ENCODE data around the gene SNAP29. TPM values are rescaled to one million over a fixed set of nuclear protein-coding genes. Genes with fewer than 3 reads are reported as not detected.

SNAP29 gene
- total RNA-seq, 4 donors from 2014 or later, result 22.1 to 41.1 (median 28.7) TPM

GRCh38 chr22:20884454-20884853 is 25.6 kb downstream of the SNAP29 start:
- Histone ChIP-seq H3K27ac (no peak overlapping the region), H3K27me3 (no peaks in the 10 kb centered on the region), H3K36me3 (peaks cover 0 to 69% of the 10 kb centered on the region in 2 donors), H3K4me3 (no peak overlapping the region), H3K9me3 (no peaks in the 10 kb centered on the region), H3K4me1 (no peaks in the 10 kb centered on the region)
- in situ Hi-C loops (cut with MboI; ENCODE audit: low sequenced_read_pairs in 4 of 4) (loop anchor here in 1 of 4 donors (10.0 kb wide), 1 partner anchor 120 kb away; the partner anchor contains the start of gene THAP7), intact Hi-C loops (cut with DNase I; ENCODE audit: low total_unique reads) (loop anchor here (10.0 kb wide), 2 partner anchors 70 to 120 kb away; partner anchors contain the start of gene THAP7)
- no peak for ATAC-seq
- no peak for TF ChIP-seq CTCF (IDR thresholded peaks at IDR 0.05 in 4 of 5, conservative IDR thresholded peaks at IDR 0.05 in 1 of 5)
- TF ChIP-seq POLR2A (IDR thresholded peaks at IDR 0.05), result no peak
- no peak for DNase-seq

GRCh38 chr22:20885017-20885556 is 26.3 kb downstream of the SNAP29 start:
- in situ Hi-C loops (cut with MboI; ENCODE audit: low sequenced_read_pairs in 4 of 4), result loop anchor here in 1 of 4 donors (10.0 kb wide), 1 partner anchor 120 kb away; the partner anchor contains the start of gene THAP7

GRCh38 chr22:20885557-20886323 is 26.9 kb downstream of the SNAP29 start:
- Histone ChIP-seq H3K27ac (peak overlapping the region in 3 of 4 donors; percentile 39 to 46 (median 41)), H3K4me3 (no peak overlapping the region), H3K36me3 (peaks cover 0 to 72% of the 10 kb centered on the region in 2 donors), H3K4me1 (no peaks in the 10 kb centered on the region), H3K27me3 (no peaks in the 10 kb centered on the region), H3K9me3 (no peaks in the 10 kb centered on the region)
- no peak for TF ChIP-seq POLR2A (IDR thresholded peaks at IDR 0.05)
- TF ChIP-seq CTCF (IDR thresholded peaks at IDR 0.05 in 4 of 5, conservative IDR thresholded peaks at IDR 0.05 in 1 of 5), result peak; percentile 59 to 85 (median 77)
- in situ Hi-C loops (cut with MboI; ENCODE audit: low sequenced_read_pairs in 4 of 4) (loop anchor here in 1 of 4 donors (10.0 kb wide), 1 partner anchor 119 kb away; the partner anchor contains the start of gene THAP7), intact Hi-C loops (cut with DNase I; ENCODE audit: low total_unique reads) (loop anchor here (10.0 kb wide), 2 partner anchors 69 to 119 kb away; partner anchors contain the start of gene THAP7)
- ATAC-seq, result peak; percentile 93 to 97
- DNase-seq, result peak; percentile 68 to 71

More at GRCh38 chr22:20885017-20885556, 26.3 kb downstream of the SNAP29 start:
- H3K27ac ChIP-seq, result no peak overlapping the region
- ATAC-seq (peak in 1 of 2 donors; percentile 19), DNase-seq (no peak)
- H3K9me3 ChIP-seq, result no peaks in the 10 kb centered on the region
- no peak overlapping the region for H3K4me3 ChIP-seq
- H3K27me3 ChIP-seq, result no peaks in the 10 kb centered on the region
- peaks cover 0 to 73% of the 10 kb centered on the region in 2 donors for H3K36me3 ChIP-seq
- TF ChIP-seq POLR2A (IDR thresholded peaks at IDR 0.05), result no peak
- intact Hi-C loops (cut with DNase I; ENCODE audit: low total_unique reads), result loop anchor here (10.0 kb wide), 2 partner anchors 70 to 120 kb away; partner anchors contain the start of gene THAP7
- no peaks in the 10 kb centered on the region for H3K4me1 ChIP-seq

GRCh38 chr22:20887375-20887774 is 28.6 kb downstream of the SNAP29 start:
- in situ Hi-C loops (cut with MboI; ENCODE audit: low sequenced_read_pairs in 4 of 4), result loop anchor here in 1 of 4 donors (10.0 kb wide), 1 partner anchor 117 kb away; the partner anchor contains the start of gene THAP7
- H3K36me3 ChIP-seq, result peaks cover 0 to 55% of the 10 kb centered on the region in 2 donors

More at GRCh38 chr22:20887375-20887774, 28.6 kb downstream of the SNAP29 start:
- H3K4me3 ChIP-seq, result no peak overlapping the region
- intact Hi-C loops (cut with DNase I; ENCODE audit: low total_unique reads), result loop anchor here (10.0 kb wide), 2 partner anchors 67 to 117 kb away; partner anchors contain the start of gene THAP7
- DNase-seq (no peak), ATAC-seq (no peak)
- H3K4me1 ChIP-seq, result no peaks in the 10 kb centered on the region
- no peaks in the 10 kb centered on the region for H3K27me3 ChIP-seq
- H3K9me3 ChIP-seq, result no peaks in the 10 kb centered on the region
- H3K27ac ChIP-seq, result no peak overlapping the region
- TF ChIP-seq POLR2A (IDR thresholded peaks at IDR 0.05), result no peak
- TF ChIP-seq CTCF (IDR thresholded peaks at IDR 0.05 in 4 of 5, conservative IDR thresholded peaks at IDR 0.05 in 1 of 5), result no peak

Data from gastrocnemius medialis (tissue), 4 donors.